CD14-positive monocyte (primary cell): ENCODE results near the gene TGFBR3. TPM values are rescaled to one million over a fixed set of nuclear protein-coding genes. Genes with fewer than 3 reads are reported as not detected.

Source experiments
- DNase-seq, 3 donors: peaks; one replicate each; pipeline ENCODE4 v3.0.0-alpha.2; 2011 to 2022
- H2AFZ ChIP-seq: 2 replicates; pipeline ENCODE4 v1.6.0; 2012; ENCODE audit warnings: mild to moderate bottlenecking, low read depth, low read length, inconsistent platforms; ENCODE audit not compliant: insufficient read depth, poor library complexity, severe bottlenecking
- H3K27ac ChIP-seq, 2 donors: 1 replicate in 1 of 2; 2 replicates in 1 of 2; pipeline ENCODE4 v1.5.1; 2012 to 2013; ENCODE audit warnings: low read length in 2 of 2, control low read depth in 1 of 2, inconsistent platforms in 1 of 2, low read depth in 1 of 2, mild to moderate bottlenecking in 1 of 2
- H3K27me3 ChIP-seq, 2 donors: one replicate each; pipeline versions ENCODE4 v1.6.0 to v1.6.1; 2011 to 2013; ENCODE audit warnings: low read length in 2 of 2; ENCODE audit not compliant: control insufficient read depth in 2 of 2, insufficient read depth in 2 of 2
- H3K36me3 ChIP-seq, 2 donors: replicated peaks in 1 of 2; 1 replicate in 1 of 2; 2 replicates in 1 of 2; pipeline versions ENCODE4 v1.5.1 to v1.6.1; 2012 to 2013; ENCODE audit warnings: low read length in 2 of 2, control low read depth in 1 of 2, inconsistent platforms in 1 of 2, mild to moderate bottlenecking in 1 of 2; ENCODE audit not compliant: insufficient read depth in 2 of 2, control insufficient read depth in 1 of 2
- H3K4me1 ChIP-seq, 2 donors: 1 replicate in 1 of 2; 2 replicates in 1 of 2; pipeline versions ENCODE4 v1.5.1 to v1.6.1; 2012 to 2013; ENCODE audit warnings: low read length in 2 of 2, control low read depth in 1 of 2, inconsistent platforms in 1 of 2, mild to moderate bottlenecking in 1 of 2, moderate library complexity in 1 of 2; ENCODE audit not compliant: insufficient read depth in 2 of 2, control insufficient read depth in 1 of 2
- H3K4me2 ChIP-seq: replicated peaks from 2 replicates; pipeline ENCODE3; 2012; ENCODE audit warnings: low read length, moderate library complexity, mild to moderate bottlenecking; ENCODE audit not compliant: poor library complexity, severe bottlenecking; ENCODE audit errors: extremely low read depth
- H3K4me3 ChIP-seq, 3 experiments: fragments of 200-600 bp in 1 of 3; sonication (generic) in 1 of 3; replicated peaks in 1 of 3; 1 replicate in 2 of 3; 2 replicates in 1 of 3; pipeline ENCODE4 v1.5.1; 2011 to 2013; ENCODE audit warnings: low read length in 3 of 3, mild to moderate bottlenecking in 3 of 3, control low read depth in 2 of 3, low read depth in 2 of 3, inconsistent platforms in 1 of 3, moderate library complexity in 1 of 3
- H3K79me2 ChIP-seq: 2 replicates; pipeline ENCODE4 v1.6.0; 2012; ENCODE audit warnings: mild to moderate bottlenecking, control low read depth, inconsistent platforms, low read length, moderate library complexity; ENCODE audit not compliant: insufficient read depth
- H3K9ac ChIP-seq: 2 replicates; pipeline ENCODE4 v1.6.0; 2017; ENCODE audit warnings: low read length, mild to moderate bottlenecking; ENCODE audit not compliant: insufficient read depth, poor library complexity, severe bottlenecking
- H3K9me3 ChIP-seq, 2 donors: replicated peaks in 1 of 2; 1 replicate in 1 of 2; 2 replicates in 1 of 2; pipeline versions ENCODE4 v1.5.1 to v1.6.1; 2012 to 2013; ENCODE audit warnings: low read length in 2 of 2, control low read depth in 1 of 2; ENCODE audit not compliant: control insufficient read depth in 1 of 2, insufficient read depth in 1 of 2
- H4K20me1 ChIP-seq: 2 replicates; pipeline ENCODE4 v1.6.0; 2012; ENCODE audit warnings: mild to moderate bottlenecking, low read length, control low read depth, moderate library complexity; ENCODE audit not compliant: insufficient read depth
- H3K27ac Mint-ChIP-seq, 7 donors: one replicate each; pipeline ENCODE4 v1.8.0; 2020; ENCODE audit warnings: mild to moderate bottlenecking in 7 of 7, mixed read lengths in 7 of 7, moderate library complexity in 6 of 7, inconsistent platforms in 2 of 7
- H3K27me3 Mint-ChIP-seq, 3 donors: one replicate each; pipeline ENCODE4 v1.8.0; 2021 to 2022; ENCODE audit warnings: low read depth in 3 of 3, mild to moderate bottlenecking in 3 of 3, mixed read lengths in 3 of 3, moderate library complexity in 3 of 3, inconsistent platforms in 1 of 3
- H3K36me3 Mint-ChIP-seq, 2 donors: one replicate each; pipeline ENCODE4 v1.8.0; 2020; ENCODE audit warnings: mixed read lengths in 2 of 2, inconsistent platforms in 1 of 2, mild to moderate bottlenecking in 1 of 2
- H3K4me1 Mint-ChIP-seq: one replicate; pipeline ENCODE4 v1.8.0; 2020; ENCODE audit warnings: mild to moderate bottlenecking, mixed read lengths
- H3K4me3 Mint-ChIP-seq, 2 donors: one replicate each; pipeline ENCODE4 v1.8.0; 2020; ENCODE audit warnings: mild to moderate bottlenecking in 2 of 2, mixed read lengths in 2 of 2, moderate library complexity in 1 of 2
- H3K9me3 Mint-ChIP-seq, 7 donors: one replicate each; pipeline ENCODE4 v1.8.0; 2020 to 2022; ENCODE audit warnings: mixed read lengths in 7 of 7, mild to moderate bottlenecking in 6 of 7, moderate library complexity in 6 of 7, inconsistent platforms in 2 of 7
- CTCF ChIP-seq: fragments of 200-600 bp; IDR thresholded peaks from one replicate; pipeline ENCODE4 v1.8.0; 2022; ENCODE audit warnings: antibody characterized with exemption, mild to moderate bottlenecking
- WGBS: methylation state at CpG from one replicate; pipeline ENCODE4 v1.1.5; 2013; ENCODE audit warnings: missing lambda C conversion rate; ENCODE audit not compliant: insufficient coverage; 5-methylcytosine and 5-hydroxymethylcytosine counted together
- intact Hi-C, 2 donors: fragments of 100-400 bp; cut with micrococcal nuclease; formaldehyde crosslinking; loops; one replicate each; pipeline versions ENCODE4 v1.15.0 to v1.15.1; 2023
- polyA plus RNA-seq, 3 donors: library from polyadenylated mRNA; depleted of rRNA in 1 of 3; unstranded in 2 of 3; stranded (reverse) in 1 of 3; fragments of 300-500 nt in 2 of 3; fragments of >200 nt in 1 of 3; fragmentation: Illumina TruSeq in 2 of 3; gene quantifications; 1 replicate in 2 of 3; 2 replicates in 1 of 3; pipeline ENCODE4 v1.2.3, GENCODE V29; 2012 to 2021

Gene TGFBR3
- polyA plus RNA-seq, 3 donors: 0.09 to 0.28 (median 0.20) TPM

GRCh38 chr1:91787919-91788318 is 98.0 kb downstream of the TGFBR3 start:
- H3K27ac ChIP-seq: no peak overlapping the region
- Mint-ChIP-seq H3K9me3 (peaks cover 0 to 3% (median 0%) of the 10 kb centered on the region in 7 donors), H3K4me3 (no peak overlapping the region), H3K27ac (no peak overlapping the region), H3K36me3 (no peaks in the 10 kb centered on the region), H3K4me1 (no peaks in the 10 kb centered on the region), H3K27me3 (peaks cover 3 to 5% (median 3%) of the 10 kb centered on the region in 3 donors)
- DNase-seq: no peak
- no peak overlapping the region for H3K9ac ChIP-seq
- WGBS: 43% methylated on average over 1 of the region's 3 CpGs
- no peaks in the 10 kb centered on the region for H3K4me1 ChIP-seq
- H4K20me1 ChIP-seq: no peaks in the 10 kb centered on the region
- TF ChIP-seq CTCF: no peak
- H3K4me3 ChIP-seq: no peak overlapping the region
- H3K4me2 ChIP-seq: no peak overlapping the region
- no peaks in the 10 kb centered on the region for H3K36me3 ChIP-seq
- no peaks in the 10 kb centered on the region for H3K27me3 ChIP-seq
- no peaks in the 10 kb centered on the region for H3K9me3 ChIP-seq
- H2AFZ ChIP-seq: no peak overlapping the region
- intact Hi-C loops: no loop called here
- no peaks in the 10 kb centered on the region for H3K79me2 ChIP-seq

GRCh38 chr1:91784616-91785015 is 101.3 kb downstream of the TGFBR3 start:
- peaks cover 0 to 3% (median 2%) of the 10 kb centered on the region in 7 donors for H3K9me3 Mint-ChIP-seq
- Histone ChIP-seq H3K27me3 (no peaks in the 10 kb centered on the region), H3K4me3 (no peak overlapping the region), H2AFZ (no peak overlapping the region), H4K20me1 (no peaks in the 10 kb centered on the region), H3K4me1 (no peaks in the 10 kb centered on the region), H3K79me2 (no peaks in the 10 kb centered on the region), H3K36me3 (no peaks in the 10 kb centered on the region), H3K9me3 (no peaks in the 10 kb centered on the region), H3K9ac (no peak overlapping the region), H3K4me2 (no peak overlapping the region), H3K27ac (no peak overlapping the region)
- no peaks in the 10 kb centered on the region for H3K36me3 Mint-ChIP-seq
- WGBS: no CpG with 5 or more reads among the region's 4 CpGs
- H3K4me1 Mint-ChIP-seq: no peaks in the 10 kb centered on the region
- no peak for DNase-seq
- no peak overlapping the region for H3K4me3 Mint-ChIP-seq
- TF ChIP-seq CTCF: no peak
- H3K27ac Mint-ChIP-seq: no peak overlapping the region
- intact Hi-C loops: no loop called here
- peaks cover 1 to 3% (median 3%) of the 10 kb centered on the region in 3 donors for H3K27me3 Mint-ChIP-seq
